Endothelial cell of umbilical vein (primary cell): ENCODE measurements around the gene RASD1.

Experiments used
- EZH2 ChIP-seq: IDR thresholded peaks from 2 replicates; pipeline ENCODE4 v1.6.1; 2012; ENCODE audit warnings: borderline replicate concordance, low read depth, mild to moderate bottlenecking, moderate library complexity, low read length, inconsistent platforms; ENCODE audit not compliant: severe bottlenecking
- POLR2A ChIP-seq: IDR thresholded peaks from 2 replicates; pipeline ENCODE4 v1.6.1; 2012; ENCODE audit warnings: low read depth, mild to moderate bottlenecking, control low read depth, low read length
- POLR2AphosphoS5 ChIP-seq: IDR thresholded peaks from 2 replicates; pipeline ENCODE4 v1.6.1; 2012; ENCODE audit warnings: low read depth, mild to moderate bottlenecking, control low read depth, low read length, moderate library complexity; ENCODE audit not compliant: insufficient read depth
- TF ChIP-seq, protein P1 (sequence below), 2 donors: IDR thresholded peaks; 1 replicate in 1 of 2; 2 replicates in 1 of 2; pipeline ENCODE4 v1.5.1; 2011; ENCODE audit warnings: low read length in 2 of 2, mild to moderate bottlenecking in 2 of 2, moderate library complexity in 2 of 2, control low read depth in 1 of 2, inconsistent platforms in 1 of 2, low read depth in 1 of 2; ENCODE audit not compliant: insufficient read depth in 1 of 2; ENCODE audit errors: extremely low read depth in 1 of 2

DNA sequence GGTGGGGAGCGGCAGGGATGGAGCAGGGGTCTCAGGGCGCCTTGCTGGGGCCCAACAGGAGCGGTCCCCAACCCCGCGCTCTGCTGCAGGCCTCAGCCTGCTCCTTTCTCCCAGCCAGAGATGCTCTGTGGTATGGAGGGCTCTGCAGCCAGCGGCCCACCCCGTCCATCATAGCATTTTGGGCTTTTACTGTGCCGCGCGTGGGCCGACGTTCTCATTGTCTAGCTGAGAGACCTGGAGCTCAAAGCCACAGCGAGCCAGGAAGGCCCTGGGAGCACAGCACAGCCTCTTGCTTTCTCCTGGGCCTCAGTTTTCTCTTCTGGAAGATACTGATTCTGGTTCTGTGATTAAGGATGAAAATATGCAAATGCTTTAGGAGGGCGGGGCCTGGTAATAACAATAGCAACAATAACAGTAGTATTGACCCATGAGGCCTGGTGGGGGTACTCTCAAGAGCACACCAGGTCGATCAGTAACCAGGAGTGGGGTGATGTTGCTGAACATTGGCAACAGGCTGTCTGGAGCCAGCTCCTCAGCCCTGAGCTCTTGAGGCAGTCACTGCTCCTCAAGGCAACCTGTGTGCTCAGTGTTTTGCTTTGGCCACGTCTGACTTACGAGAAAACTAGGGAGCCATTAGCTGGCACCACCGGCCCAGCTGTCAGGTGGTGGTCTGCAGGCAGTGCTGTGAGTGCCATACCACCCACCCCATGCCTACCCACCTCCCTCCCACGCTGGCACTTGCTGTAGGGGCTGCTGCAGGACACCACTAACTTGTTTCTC lies 1.1 kb upstream of the RASD1 start:
- TF ChIP-seq, protein P1, sequence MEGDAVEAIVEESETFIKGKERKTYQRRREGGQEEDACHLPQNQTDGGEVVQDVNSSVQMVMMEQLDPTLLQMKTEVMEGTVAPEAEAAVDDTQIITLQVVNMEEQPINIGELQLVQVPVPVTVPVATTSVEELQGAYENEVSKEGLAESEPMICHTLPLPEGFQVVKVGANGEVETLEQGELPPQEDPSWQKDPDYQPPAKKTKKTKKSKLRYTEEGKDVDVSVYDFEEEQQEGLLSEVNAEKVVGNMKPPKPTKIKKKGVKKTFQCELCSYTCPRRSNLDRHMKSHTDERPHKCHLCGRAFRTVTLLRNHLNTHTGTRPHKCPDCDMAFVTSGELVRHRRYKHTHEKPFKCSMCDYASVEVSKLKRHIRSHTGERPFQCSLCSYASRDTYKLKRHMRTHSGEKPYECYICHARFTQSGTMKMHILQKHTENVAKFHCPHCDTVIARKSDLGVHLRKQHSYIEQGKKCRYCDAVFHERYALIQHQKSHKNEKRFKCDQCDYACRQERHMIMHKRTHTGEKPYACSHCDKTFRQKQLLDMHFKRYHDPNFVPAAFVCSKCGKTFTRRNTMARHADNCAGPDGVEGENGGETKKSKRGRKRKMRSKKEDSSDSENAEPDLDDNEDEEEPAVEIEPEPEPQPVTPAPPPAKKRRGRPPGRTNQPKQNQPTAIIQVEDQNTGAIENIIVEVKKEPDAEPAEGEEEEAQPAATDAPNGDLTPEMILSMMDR (IDR thresholded peaks at IDR 0.05; ENCODE audit: extremely low read depth in 1 of 2, insufficient read depth in 1 of 2, low read depth in 1 of 2, low read length in 2 of 2), result no peak
- TF ChIP-seq POLR2A (no peak), EZH2 (no peak), POLR2AphosphoS5 (no peak)
